Fibroblast of skin of right quadriceps (primary cell): ENCODE measurements around the gene PPP1R36.
A peak's percentile ranks its signal among the peaks of the same experiment; 100 is the strongest.

Source experiments
- DNase-seq: peaks from one replicate; pipeline ENCODE4 v3.0.0-alpha.2; 2013

The PPP1R36 gene

GRCh38 chr14:64572386-64573104, 22.8 kb downstream of the PPP1R36 start:
- no peak for DNase-seq

- DNase-seq, result no peak
Measured at GRCh38 chr14:64573109-64573508, 23.3 kb downstream of the PPP1R36 start.

GRCh38 chr14:64574371-64575107, 24.8 kb downstream of the PPP1R36 start:
- DNase-seq, result no peak

GRCh38 chr14:64577211-64577610, 27.4 kb downstream of the PPP1R36 start:
- DNase-seq, result no peak

GRCh38 chr14:64580467-64580866, 30.7 kb downstream of the PPP1R36 start:
- no peak for DNase-seq

GRCh38 chr14:64581363-64581762, 31.6 kb downstream of the PPP1R36 start:
- no peak for DNase-seq

GRCh38 chr14:64581817-64582216, 32.1 kb downstream of the PPP1R36 start:
- no peak for DNase-seq

GRCh38 chr14:64584190-64584589, 34.4 kb downstream of the PPP1R36 start:
- DNase-seq, result no peak

GRCh38 chr14:64591809-64592208, 42.0 kb downstream of the PPP1R36 start:
- DNase-seq, result peak; percentile 77

- DNase-seq, result no peak
Measured at GRCh38 chr14:64594438-64594837, 44.7 kb downstream of the PPP1R36 start.

- DNase-seq, result no peak
Measured at GRCh38 chr14:64598404-64598803, 48.6 kb downstream of the PPP1R36 start.

- DNase-seq, result no peak
Measured at GRCh38 chr14:64601571-64601970, 51.8 kb downstream of the PPP1R36 start.

- no peak for DNase-seq
Measured at GRCh38 chr14:64602826-64603225, 53.1 kb downstream of the PPP1R36 start.

GRCh38 chr14:64604001-64604400, 54.2 kb downstream of the PPP1R36 start:
- DNase-seq, result no peak

GRCh38 chr14:64604881-64605280, 55.1 kb downstream of the PPP1R36 start:
- DNase-seq, result no peak

GRCh38 chr14:64605926-64606685, 56.3 kb downstream of the PPP1R36 start:
- no peak for DNase-seq

GRCh38 chr14:64610049-64610746, 60.4 kb downstream of the PPP1R36 start:
- DNase-seq, result no peak

- peak; percentile 72 for DNase-seq
Measured at GRCh38 chr14:64611358-64612020, 61.7 kb downstream of the PPP1R36 start.

- peak; percentile 91 for DNase-seq
Measured at GRCh38 chr14:64612021-64612380, 62.2 kb downstream of the PPP1R36 start.

GRCh38 chr14:64612971-64613666, 63.4 kb downstream of the PPP1R36 start:
- no peak for DNase-seq

GRCh38 chr14:64614166-64614565, 64.4 kb downstream of the PPP1R36 start:
- no peak for DNase-seq
